HG03196 (cell line): ENCODE data around the gene NSMF.

Experiments used
- ATAC-seq: cut with Tn5 transposase; IDR thresholded peaks from one replicate; pipeline ENCODE4 v1.9.1; 2021; ENCODE audit not compliant: unreplicated experiment

Gene NSMF

DNA sequence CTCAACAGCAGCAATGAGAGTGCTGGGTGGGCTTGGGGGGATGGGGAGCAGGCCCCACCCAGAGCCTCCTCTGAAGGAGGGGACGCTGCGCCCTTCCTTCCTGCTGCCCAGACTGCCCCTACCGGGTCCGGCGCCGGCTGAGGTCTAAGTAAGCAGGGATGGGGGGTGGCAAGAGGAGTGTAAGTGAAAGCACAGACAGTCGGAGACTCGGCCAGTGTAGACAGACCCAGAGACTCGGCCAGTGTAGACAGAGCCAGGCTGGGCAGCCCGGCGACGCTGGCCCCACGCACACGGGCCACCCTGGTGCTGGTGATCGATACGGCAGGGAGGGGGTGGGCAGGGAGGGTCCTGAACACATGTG, 10.6 kb downstream of the NSMF start:
- ATAC-seq, result no peak

DNA sequence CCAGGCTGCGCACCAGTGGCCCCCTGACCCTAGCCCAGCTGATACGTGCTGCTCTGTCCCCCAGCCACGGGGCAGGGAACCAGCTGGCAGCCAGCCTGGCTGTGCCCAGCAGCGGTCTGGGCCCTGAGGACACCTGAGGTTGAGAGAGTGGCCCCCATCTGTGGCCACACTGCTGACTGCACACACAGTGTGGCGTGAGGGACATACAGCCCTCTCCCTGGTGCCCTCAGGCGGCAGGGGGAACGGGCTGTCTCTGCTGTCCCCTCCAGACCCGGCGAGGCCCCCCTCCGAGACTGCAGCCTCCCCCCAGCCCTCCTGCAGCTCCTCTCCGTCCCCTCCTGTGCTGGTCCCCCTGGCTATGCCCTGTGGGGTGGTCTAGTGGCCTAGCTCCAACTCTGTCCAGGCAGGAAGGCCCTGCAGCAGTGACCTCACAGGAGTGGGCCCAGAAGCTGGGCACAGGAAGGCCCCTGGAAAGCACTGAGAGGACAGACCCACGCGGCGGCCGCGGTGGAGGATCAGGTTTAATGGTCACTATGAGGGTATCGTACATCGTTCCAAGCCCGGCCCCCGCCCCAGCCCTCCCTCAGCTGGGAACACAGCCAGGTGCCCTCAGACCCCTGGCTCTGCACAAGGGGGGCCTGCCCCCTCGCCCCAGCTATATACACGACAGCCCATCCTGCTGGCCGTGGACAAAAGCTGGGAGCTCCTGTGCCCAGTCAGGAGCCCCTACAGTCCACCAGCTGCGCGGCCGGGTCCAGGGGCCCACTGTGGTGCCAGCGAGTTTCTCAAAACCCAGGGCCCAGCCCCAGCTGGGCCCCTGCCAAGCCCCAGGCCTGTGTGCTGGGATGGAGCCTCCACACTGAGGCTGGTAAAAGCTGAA, 11.2 kb downstream of the NSMF start:
- ATAC-seq, result no peak

DNA sequence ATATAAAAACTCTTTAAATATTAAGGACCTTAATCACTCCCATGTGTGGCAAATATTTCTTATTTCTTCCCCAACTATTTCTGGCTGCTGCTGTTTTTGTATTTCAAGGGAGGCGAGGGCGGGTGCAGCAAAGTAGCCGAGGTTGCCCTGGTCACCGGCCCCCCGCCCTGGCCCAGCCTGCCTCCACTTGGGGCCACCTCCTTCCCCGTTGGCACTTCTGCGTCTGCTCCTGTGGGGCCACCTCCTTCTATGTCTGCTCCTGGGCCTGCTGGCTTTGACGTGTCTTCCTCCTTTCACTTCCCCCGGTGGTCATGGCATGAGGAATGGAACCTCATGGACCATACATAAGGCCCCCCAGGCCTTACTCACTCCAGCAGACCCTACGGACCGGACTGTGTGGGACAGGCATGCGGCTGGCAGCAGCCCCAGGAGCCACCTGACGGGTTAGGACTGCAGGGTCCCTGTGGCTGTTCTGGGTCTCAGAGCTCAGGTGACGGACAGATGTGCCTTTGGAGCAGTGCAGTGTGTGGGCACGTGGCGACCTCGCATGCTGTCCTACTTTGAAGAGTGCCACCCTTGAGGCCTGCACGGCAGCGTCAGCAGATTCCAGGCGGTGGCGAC, 12.2 kb downstream of the NSMF start:
- ATAC-seq, result no peak

GRCh38 chr9:137445930-137446431, 13.2 kb downstream of the NSMF start:
- ATAC-seq, result no peak

- no peak for ATAC-seq
Observed at GRCh38 chr9:137445275-137445807, 13.8 kb downstream of the NSMF start.

GRCh38 chr9:137444106-137444790, 14.9 kb downstream of the NSMF start:
- ATAC-seq, result no peak

DNA sequence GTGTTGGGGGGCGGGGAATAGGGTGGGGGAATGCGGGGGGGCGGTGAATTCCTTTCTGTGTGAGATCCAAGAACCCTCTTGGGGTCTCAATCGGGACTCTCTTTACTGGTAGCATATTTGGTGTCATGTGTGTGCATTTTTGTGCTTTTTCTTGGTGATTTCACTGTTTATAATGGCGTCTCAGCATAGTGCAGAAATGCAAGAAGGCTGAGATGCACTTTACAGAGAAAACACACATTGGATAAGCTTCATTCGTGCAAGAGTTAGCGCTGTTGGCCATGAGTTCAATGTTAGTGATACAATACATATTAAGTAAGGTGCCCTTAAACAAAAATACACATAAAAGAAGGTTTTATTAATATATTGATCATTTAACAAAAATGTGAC, 17.2 kb downstream of the NSMF start:
- ATAC-seq, result no peak

DNA sequence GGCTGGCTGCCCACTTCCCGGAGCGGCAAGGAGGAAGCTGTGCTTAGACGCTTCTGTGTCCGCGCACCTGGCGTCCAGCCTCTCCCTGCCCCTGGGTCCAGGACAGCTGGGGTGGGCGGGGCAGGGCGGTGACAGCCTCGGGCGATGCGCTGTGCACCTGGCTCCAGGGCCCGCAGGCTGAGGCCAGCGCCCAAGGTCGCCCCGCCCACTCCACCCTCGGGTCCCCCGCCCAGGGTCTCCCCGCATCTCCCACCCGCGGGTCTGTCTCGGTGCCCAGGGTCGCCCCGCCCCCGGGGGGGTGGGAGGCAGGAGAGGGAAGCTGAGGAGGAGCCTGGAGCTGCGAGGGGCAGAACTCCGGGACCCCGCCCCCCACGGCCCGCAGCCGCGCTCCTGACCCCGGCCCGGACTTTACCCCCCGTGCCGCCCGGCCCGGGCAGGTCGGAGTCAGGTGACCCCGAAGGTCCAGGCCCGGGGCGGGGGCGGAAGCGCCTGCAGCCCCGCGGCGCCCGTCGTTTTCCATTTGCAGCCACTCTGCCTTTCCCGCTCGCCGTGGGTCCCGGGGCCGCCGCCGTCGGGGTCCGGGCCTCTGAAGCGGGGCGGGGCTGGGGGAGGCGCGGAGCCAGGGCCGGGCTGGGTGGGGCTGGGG, 17.7 kb downstream of the NSMF start, which contains the start of gene ENTPD8:
Gene ENTPD8, minus strand, starts transcription at position 69 of the 646 bp plus-strand sequence. CDS start 3,072 bp downstream, outside the sequence.
- no peak for ATAC-seq

- no peak for ATAC-seq
Observed at GRCh38 chr9:137439158-137439714, 19.9 kb downstream of the NSMF start.

DNA sequence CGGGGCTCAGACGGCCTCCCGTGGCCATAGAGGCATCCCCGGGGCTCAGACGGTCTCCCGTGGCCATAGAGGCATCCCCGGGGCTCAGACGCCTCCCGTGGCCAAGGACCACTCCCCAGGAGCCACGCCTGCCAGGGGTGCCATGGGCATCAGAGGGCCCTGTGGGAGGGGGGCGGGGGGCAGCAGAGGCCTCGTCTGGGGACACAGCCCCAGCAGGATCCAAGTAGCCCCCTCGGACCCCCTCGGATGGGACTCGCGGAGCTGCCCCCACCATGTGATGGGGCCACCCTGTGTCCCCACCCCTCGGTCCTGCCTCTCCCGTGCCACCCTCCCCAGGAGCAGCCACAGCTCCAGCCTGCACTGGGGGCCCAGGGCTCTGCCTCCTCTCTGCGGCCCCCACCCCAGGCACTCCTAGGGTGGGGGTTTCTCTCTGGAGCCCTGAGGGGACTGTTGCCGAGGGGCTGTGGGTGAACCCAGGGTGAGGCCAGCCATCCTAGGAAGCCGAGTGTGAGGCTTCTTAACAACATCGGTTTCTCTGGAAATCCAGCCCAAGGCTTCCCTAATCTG, 20.5 kb downstream of the NSMF start:
- no peak for ATAC-seq

DNA sequence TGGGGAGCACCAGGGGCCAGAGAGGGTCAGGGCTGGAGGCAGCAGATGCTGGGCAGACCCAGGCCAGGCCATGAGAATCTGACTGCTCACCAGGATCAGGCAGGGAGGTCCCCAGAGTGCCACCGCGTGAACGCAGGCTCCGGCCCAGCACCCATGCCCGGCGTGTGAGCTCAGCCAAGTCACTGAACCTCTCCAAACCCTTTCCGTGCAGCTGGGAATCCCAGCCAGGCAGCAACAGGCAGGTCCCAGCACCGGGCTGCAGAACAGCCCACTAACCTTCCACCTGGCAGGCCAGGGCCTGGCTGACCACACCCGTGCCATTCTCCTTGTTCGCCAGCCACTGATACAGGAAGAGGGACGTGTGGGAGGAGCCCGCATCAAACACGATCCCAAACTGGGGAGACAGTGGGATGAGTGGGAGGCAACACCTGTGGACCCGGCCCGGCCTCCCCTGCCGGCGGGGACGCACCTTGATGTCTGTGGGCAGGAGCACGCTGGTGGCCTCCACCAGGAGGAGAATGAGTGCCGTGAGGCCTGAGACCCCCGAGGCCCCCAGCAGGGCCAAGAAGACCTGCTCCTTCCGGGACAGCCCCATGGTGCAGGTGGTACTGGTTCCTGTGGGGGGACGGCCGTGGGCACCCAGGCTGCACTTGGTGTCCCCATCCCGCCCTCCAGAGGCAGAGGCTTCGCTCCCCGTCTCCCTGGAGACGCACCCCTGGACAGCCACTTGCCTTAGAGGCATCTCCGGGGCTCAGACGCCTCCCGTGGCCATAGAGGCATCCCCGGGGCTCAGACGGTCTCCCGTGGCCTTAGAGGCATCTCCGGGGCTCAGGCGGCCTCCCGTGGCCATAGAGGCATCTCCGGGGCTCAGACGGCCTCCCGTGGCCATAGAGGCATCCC, 21.2 kb downstream of the NSMF start:
- ATAC-seq, result no peak

- no peak for ATAC-seq
Observed at GRCh38 chr9:137436761-137437600, 22.2 kb downstream of the NSMF start.

DNA sequence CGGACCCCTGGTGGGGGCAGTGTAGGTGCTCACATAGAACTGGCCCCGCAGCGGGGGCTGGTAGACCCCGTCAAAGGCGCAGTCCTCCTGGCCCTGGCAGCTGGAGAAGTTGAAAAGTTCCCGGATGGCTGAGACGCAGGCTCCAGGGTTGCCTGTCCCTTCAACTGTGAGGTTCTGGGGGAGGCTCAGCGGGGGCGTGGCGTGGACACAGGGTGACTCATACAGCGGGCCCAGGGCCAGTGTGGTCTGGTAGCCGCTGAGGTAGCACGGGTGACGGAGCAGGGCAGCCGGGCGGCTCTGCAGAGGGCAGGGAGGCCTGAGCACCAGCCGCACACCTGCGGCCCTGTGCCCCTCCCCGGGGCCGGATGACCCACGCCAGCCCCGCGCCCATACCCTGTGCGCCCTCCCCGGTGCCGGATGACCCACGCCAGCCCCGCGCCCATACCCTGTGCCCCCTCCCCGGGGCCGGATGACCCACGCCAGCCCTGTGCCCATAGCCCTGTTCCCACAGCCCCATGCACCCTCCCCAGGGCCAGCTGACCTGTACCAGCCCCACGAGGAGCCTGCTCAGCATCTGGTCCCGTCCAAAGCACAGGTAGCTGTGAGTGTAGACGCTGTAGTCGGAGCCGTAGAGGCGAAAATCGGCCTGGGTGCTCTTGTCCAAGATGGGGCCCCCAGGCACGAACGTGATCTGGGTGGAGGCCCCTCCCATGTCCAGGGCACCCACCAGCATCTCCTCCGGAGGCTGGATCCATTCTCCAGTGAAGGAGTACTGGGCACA, 23.0 kb downstream of the NSMF start:
- no peak for ATAC-seq

- ATAC-seq, result no peak
Observed at GRCh38 chr9:137435381-137435891, 23.7 kb downstream of the NSMF start.

GRCh38 chr9:137434498-137435380, 24.4 kb downstream of the NSMF start:
- ATAC-seq, result no peak

GRCh38 chr9:137433916-137434431, 25.2 kb downstream of the NSMF start:
- ATAC-seq, result no peak
